Measurements from ENCODE around the gene SLCO2A1.

Gene SLCO2A1

GRCh38 chr3:133930341-133930933 is 99.3 kb downstream of the SLCO2A1 start:
- DNase-seq, result no peak

- DNase-seq, result no peak
These were observed 100.7 kb downstream of the SLCO2A1 start for GRCh38 chr3:133928903-133929607.

GRCh38 chr3:133928136-133928893 is 101.4 kb downstream of the SLCO2A1 start:
- DNase-seq, result no peak

GRCh38 chr3:133927540-133928066 is 102.1 kb downstream of the SLCO2A1 start:
- DNase-seq, result peak; percentile 82

GRCh38 chr3:133926736-133927539 is 102.8 kb downstream of the SLCO2A1 start:
- no peak for DNase-seq

GRCh38 chr3:133925960-133926735 is 103.6 kb downstream of the SLCO2A1 start:
- no peak for DNase-seq

- no peak for DNase-seq
These were observed 105.7 kb downstream of the SLCO2A1 start for GRCh38 chr3:133924041-133924440.

- no peak for DNase-seq
These were observed 108.1 kb downstream of the SLCO2A1 start for GRCh38 chr3:133921592-133921991.

- no peak for DNase-seq
These were observed 112.6 kb downstream of the SLCO2A1 start for GRCh38 chr3:133917144-133917543.

- DNase-seq, result no peak
These were observed 113.8 kb downstream of the SLCO2A1 start for GRCh38 chr3:133915685-133916658.

GRCh38 chr3:133914839-133915600 is 114.7 kb downstream of the SLCO2A1 start:
- DNase-seq, result no peak

- DNase-seq, result no peak
These were observed 119.3 kb downstream of the SLCO2A1 start for GRCh38 chr3:133910422-133910821.

GRCh38 chr3:133905376-133905775 is 124.3 kb downstream of the SLCO2A1 start:
- DNase-seq, result no peak

GRCh38 chr3:133901847-133902246 is 127.9 kb downstream of the SLCO2A1 start:
- DNase-seq, result no peak

GRCh38 chr3:133901083-133901482 is 128.6 kb downstream of the SLCO2A1 start:
- DNase-seq, result no peak

GRCh38 chr3:133899311-133899710 is 130.4 kb downstream of the SLCO2A1 start:
- DNase-seq, result no peak

GRCh38 chr3:133897547-133897946 is 132.2 kb downstream of the SLCO2A1 start:
- no peak for DNase-seq

- no peak for DNase-seq
These were observed 133.5 kb downstream of the SLCO2A1 start for GRCh38 chr3:133896002-133896761.
